HEK293 (cell line): ENCODE results near the gene UBE2G1.
A peak's percentile ranks its signal among the peaks of the same experiment; 100 is the strongest.

Experiments used
- MEIS1 ChIP-seq: sonication (generic); formaldehyde crosslinking; IDR thresholded peaks from 2 replicates; pipeline ENCODE4 v1.8.1; 2022; ENCODE audit warnings: missing genetic modification reagents, mild to moderate bottlenecking, borderline replicate concordance
- OVOL3 ChIP-seq: fragments of 450-650 bp; formaldehyde crosslinking; IDR thresholded peaks from 2 replicates; pipeline ENCODE4 v1.5.1; 2016; ENCODE audit warnings: missing biosample characterization, missing genetic modification characterization
- REPIN1 ChIP-seq: fragments of 450-650 bp; formaldehyde crosslinking; IDR thresholded peaks from 2 replicates; pipeline ENCODE4 v1.5.1; 2017; ENCODE audit warnings: missing biosample characterization, missing genetic modification characterization, low read depth
- ZNF121 ChIP-seq: fragments of 450-650 bp; formaldehyde crosslinking; IDR thresholded peaks from 2 replicates; pipeline ENCODE4 v1.5.1; 2016; ENCODE audit warnings: missing biosample characterization, missing genetic modification characterization
- ZNF24 ChIP-seq: fragments of 450-650 bp; formaldehyde crosslinking; IDR thresholded peaks from 2 replicates; pipeline ENCODE4 v1.5.1; 2016; ENCODE audit warnings: missing biosample characterization, missing genetic modification characterization
- ZNF529 ChIP-seq: fragments of 450-650 bp; formaldehyde crosslinking; IDR thresholded peaks from 2 replicates; pipeline ENCODE4 v1.5.1; 2017; ENCODE audit warnings: missing genetic modification characterization, missing biosample characterization; ENCODE audit not compliant: insufficient replicate concordance
- ZNF768 ChIP-seq: fragments of 450-650 bp; formaldehyde crosslinking; IDR thresholded peaks from 2 replicates; pipeline ENCODE4 v1.5.1; 2018; ENCODE audit warnings: missing biosample characterization, mild to moderate bottlenecking, missing genetic modification characterization
- TF ChIP-seq, protein P1 (sequence below): fragments of 450-650 bp; formaldehyde crosslinking; IDR thresholded peaks from 2 replicates; pipeline ENCODE4 v1.5.1; 2016; ENCODE audit warnings: missing biosample characterization, missing genetic modification characterization
- TF ChIP-seq, protein P2 (sequence below): fragments of 450-650 bp; formaldehyde crosslinking; IDR thresholded peaks from 2 replicates; pipeline ENCODE4 v1.5.1; 2016; ENCODE audit warnings: missing biosample characterization, missing genetic modification characterization, low read depth
- TF ChIP-seq, protein P3 (sequence below): fragments of 450-650 bp; IDR thresholded peaks from 2 replicates; pipeline ENCODE4 v1.5.1; 2018; ENCODE audit warnings: missing biosample characterization, mild to moderate bottlenecking, missing genetic modification characterization
- TF ChIP-seq, protein P4 (sequence below): fragments of 450-650 bp; formaldehyde crosslinking; conservative IDR thresholded peaks from 2 replicates; pipeline ENCODE4 v1.5.1; 2016; ENCODE audit warnings: low read depth, missing biosample characterization, missing genetic modification characterization
- TF ChIP-seq, protein P5 (sequence below): sonication (generic); formaldehyde crosslinking; IDR thresholded peaks from 2 replicates; pipeline ENCODE4 v1.8.1; 2022; ENCODE audit warnings: mild to moderate bottlenecking, moderate library complexity, missing genetic modification reagents

DNA sequence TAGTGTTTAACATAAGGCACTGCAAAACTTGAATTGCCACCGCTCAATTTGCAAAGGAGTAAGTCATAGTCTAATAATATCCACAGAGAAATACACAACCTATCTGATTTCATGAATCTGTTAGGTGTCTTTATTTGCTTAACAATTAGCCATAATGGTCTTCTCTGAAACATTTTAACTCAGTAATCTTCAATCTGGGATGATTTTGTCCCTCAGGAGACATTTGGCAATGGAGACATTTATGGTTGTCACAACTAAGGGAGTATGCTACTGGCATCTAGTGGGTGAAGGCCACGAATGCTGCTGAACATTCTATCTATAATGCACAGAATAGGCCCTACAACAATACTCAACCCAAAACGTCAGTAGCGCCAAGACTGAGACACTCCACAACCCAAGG lies 4.3 kb downstream of the UBE2G1 start:
- TF ChIP-seq, protein P1, sequence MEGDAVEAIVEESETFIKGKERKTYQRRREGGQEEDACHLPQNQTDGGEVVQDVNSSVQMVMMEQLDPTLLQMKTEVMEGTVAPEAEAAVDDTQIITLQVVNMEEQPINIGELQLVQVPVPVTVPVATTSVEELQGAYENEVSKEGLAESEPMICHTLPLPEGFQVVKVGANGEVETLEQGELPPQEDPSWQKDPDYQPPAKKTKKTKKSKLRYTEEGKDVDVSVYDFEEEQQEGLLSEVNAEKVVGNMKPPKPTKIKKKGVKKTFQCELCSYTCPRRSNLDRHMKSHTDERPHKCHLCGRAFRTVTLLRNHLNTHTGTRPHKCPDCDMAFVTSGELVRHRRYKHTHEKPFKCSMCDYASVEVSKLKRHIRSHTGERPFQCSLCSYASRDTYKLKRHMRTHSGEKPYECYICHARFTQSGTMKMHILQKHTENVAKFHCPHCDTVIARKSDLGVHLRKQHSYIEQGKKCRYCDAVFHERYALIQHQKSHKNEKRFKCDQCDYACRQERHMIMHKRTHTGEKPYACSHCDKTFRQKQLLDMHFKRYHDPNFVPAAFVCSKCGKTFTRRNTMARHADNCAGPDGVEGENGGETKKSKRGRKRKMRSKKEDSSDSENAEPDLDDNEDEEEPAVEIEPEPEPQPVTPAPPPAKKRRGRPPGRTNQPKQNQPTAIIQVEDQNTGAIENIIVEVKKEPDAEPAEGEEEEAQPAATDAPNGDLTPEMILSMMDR: peak; percentile 54; the same call in 1 of the 2 replicates
- TF ChIP-seq, protein P2, sequence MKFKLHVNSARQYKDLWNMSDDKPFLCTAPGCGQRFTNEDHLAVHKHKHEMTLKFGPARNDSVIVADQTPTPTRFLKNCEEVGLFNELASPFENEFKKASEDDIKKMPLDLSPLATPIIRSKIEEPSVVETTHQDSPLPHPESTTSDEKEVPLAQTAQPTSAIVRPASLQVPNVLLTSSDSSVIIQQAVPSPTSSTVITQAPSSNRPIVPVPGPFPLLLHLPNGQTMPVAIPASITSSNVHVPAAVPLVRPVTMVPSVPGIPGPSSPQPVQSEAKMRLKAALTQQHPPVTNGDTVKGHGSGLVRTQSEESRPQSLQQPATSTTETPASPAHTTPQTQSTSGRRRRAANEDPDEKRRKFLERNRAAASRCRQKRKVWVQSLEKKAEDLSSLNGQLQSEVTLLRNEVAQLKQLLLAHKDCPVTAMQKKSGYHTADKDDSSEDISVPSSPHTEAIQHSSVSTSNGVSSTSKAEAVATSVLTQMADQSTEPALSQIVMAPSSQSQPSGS (tag by site-specific recombination): no peak
- no peak for TF ChIP-seq OVOL3 (tag by site-specific recombination)
- TF ChIP-seq REPIN1 (tag by site-specific recombination): no peak
- TF ChIP-seq ZNF529 (tag by site-specific recombination): no peak
- TF ChIP-seq, protein P3, sequence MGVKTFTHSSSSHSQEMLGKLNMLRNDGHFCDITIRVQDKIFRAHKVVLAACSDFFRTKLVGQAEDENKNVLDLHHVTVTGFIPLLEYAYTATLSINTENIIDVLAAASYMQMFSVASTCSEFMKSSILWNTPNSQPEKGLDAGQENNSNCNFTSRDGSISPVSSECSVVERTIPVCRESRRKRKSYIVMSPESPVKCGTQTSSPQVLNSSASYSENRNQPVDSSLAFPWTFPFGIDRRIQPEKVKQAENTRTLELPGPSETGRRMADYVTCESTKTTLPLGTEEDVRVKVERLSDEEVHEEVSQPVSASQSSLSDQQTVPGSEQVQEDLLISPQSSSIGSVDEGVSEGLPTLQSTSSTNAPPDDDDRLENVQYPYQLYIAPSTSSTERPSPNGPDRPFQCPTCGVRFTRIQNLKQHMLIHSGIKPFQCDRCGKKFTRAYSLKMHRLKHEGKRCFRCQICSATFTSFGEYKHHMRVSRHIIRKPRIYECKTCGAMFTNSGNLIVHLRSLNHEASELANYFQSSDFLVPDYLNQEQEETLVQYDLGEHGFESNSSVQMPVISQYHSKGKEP (tag by site-specific recombination): no peak; the same call in 1 of the 2 replicates
- TF ChIP-seq ZNF121: no peak
- TF ChIP-seq, protein P4, sequence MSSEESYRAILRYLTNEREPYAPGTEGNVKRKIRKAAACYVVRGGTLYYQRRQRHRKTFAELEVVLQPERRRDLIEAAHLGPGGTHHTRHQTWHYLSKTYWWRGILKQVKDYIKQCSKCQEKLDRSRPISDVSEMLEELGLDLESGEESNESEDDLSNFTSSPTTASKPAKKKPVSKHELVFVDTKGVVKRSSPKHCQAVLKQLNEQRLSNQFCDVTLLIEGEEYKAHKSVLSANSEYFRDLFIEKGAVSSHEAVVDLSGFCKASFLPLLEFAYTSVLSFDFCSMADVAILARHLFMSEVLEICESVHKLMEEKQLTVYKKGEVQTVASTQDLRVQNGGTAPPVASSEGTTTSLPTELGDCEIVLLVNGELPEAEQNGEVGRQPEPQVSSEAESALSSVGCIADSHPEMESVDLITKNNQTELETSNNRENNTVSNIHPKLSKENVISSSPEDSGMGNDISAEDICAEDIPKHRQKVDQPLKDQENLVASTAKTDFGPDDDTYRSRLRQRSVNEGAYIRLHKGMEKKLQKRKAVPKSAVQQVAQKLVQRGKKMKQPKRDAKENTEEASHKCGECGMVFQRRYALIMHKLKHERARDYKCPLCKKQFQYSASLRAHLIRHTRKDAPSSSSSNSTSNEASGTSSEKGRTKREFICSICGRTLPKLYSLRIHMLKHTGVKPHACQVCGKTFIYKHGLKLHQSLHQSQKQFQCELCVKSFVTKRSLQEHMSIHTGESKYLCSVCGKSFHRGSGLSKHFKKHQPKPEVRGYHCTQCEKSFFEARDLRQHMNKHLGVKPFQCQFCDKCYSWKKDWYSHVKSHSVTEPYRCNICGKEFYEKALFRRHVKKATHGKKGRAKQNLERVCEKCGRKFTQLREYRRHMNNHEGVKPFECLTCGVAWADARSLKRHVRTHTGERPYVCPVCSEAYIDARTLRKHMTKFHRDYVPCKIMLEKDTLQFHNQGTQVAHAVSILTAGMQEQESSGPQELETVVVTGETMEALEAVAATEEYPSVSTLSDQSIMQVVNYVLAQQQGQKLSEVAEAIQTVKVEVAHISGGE (tag by site-specific recombination): no peak
- no peak for TF ChIP-seq ZNF768
- TF ChIP-seq MEIS1 (CRISPR knock-in tag): no peak
- TF ChIP-seq, protein P5, sequence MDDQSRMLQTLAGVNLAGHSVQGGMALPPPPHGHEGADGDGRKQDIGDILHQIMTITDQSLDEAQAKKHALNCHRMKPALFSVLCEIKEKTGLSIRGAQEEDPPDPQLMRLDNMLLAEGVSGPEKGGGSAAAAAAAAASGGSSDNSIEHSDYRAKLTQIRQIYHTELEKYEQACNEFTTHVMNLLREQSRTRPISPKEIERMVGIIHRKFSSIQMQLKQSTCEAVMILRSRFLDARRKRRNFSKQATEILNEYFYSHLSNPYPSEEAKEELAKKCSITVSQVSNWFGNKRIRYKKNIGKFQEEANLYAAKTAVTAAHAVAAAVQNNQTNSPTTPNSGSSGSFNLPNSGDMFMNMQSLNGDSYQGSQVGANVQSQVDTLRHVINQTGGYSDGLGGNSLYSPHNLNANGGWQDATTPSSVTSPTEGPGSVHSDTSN (CRISPR knock-in tag): no peak
- no peak for TF ChIP-seq ZNF24 (tag by site-specific recombination)
